Neural cell (in vitro differentiated cells): ENCODE data around the gene STAG2.

Experiments
- CTCF ChIP-seq: fragments of 450-650 bp; IDR thresholded peaks from 2 replicates; pipeline ENCODE4 v1.5.1; 2014; ENCODE audit warnings: antibody characterized with exemption, mild to moderate bottlenecking, moderate library complexity; ENCODE audit not compliant: poor library complexity, severe bottlenecking
- EP300 ChIP-seq: fragments of 450-650 bp; conservative IDR thresholded peaks from 2 replicates; pipeline ENCODE4 v1.6.1; 2014; ENCODE audit warnings: antibody characterized with exemption, mild to moderate bottlenecking, moderate library complexity; ENCODE audit not compliant: poor library complexity, severe bottlenecking
- EZH2 ChIP-seq: fragments of 200-600, 300-800 bp; shearing (Covaris generic), sonication (generic); IDR thresholded peaks from 2 replicates; pipeline ENCODE4 v1.6.1; 2014; ENCODE audit warnings: antibody characterized with exemption, low read length, borderline replicate concordance, mild to moderate bottlenecking; ENCODE audit not compliant: insufficient read depth, poor library complexity, severe bottlenecking
- MXI1 ChIP-seq: fragments of 450-650 bp; conservative IDR thresholded peaks from 2 replicates; pipeline ENCODE4 v1.6.1; 2014; ENCODE audit warnings: antibody characterized with exemption, mild to moderate bottlenecking; ENCODE audit not compliant: poor library complexity, severe bottlenecking
- POLR2AphosphoS5 ChIP-seq: IDR thresholded peaks from 2 replicates; pipeline ENCODE4 v1.6.1; 2012
- REST ChIP-seq: IDR thresholded peaks from 2 replicates; pipeline ENCODE4 v1.6.1; 2012; ENCODE audit warnings: borderline replicate concordance
- SMC3 ChIP-seq: fragments of 450-650 bp; conservative IDR thresholded peaks from 2 replicates; pipeline ENCODE4 v1.6.1; 2014; ENCODE audit warnings: antibody characterized with exemption, mild to moderate bottlenecking, moderate library complexity; ENCODE audit not compliant: poor library complexity
- TAF1 ChIP-seq: IDR thresholded peaks from 2 replicates; pipeline ENCODE4 v1.6.1; 2012; ENCODE audit warnings: low read depth

- no peak for TF ChIP-seq CTCF
- TF ChIP-seq POLR2AphosphoS5: no peak
- TF ChIP-seq REST: no peak
- TF ChIP-seq SMC3: no peak
- no peak for TF ChIP-seq EZH2
- no peak for TF ChIP-seq EP300
- no peak for TF ChIP-seq MXI1
- TF ChIP-seq TAF1: no peak
Measured at GRCh38 chrX:123943074-123943473, 18.4 kb upstream of the STAG2 start.
